ENCODE data around the gene DMRTA2. TPM values are rescaled to one million over a fixed set of nuclear protein-coding genes. Genes with fewer than 3 reads are reported as not detected.
A peak's percentile ranks its signal among the peaks of the same experiment; 100 is the strongest.

Gene DMRTA2
- total RNA-seq, 1 donor, result 0.18 TPM

DNA sequence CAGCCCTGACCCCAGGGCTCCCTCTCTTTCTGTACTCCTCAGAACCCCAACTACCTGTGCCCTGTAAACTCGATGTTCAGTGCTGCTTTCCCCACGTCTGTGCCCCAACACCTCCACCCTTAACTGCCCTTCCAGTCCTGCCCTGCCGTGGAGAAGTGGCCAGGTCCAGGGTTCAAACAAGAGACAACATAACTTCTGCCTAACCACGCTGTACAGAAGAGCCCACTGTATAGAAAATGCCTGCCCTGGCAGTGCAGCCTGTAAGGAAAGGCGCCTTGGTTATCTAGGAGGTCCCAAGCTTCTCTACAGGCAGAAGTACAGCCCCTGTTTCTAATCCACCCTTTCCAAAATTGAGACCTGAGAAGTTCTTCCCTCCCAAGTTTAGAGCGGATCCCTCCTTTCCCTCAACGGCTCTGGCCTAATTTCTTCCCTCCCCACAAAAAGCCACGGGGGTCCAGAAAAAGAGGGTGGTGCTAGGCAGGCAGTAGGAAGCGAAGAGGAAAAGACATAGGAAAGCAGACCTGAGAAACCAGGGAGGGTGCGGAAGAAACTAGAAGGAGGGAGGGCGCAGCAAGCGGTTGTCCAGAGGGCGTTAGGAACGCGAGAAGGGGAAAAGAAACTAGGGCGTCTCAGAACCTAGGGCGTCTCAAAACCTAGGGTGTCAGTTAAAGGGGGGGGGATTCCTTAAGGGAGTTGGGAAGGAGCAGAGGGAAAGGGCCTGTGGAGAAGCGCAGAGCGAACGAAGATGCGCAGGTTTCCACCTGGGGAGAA, 3.2 kb downstream of the DMRTA2 start:
- DNase-seq (ENCODE audit: low read depth), result no peak
- TF ChIP-seq, protein P1, sequence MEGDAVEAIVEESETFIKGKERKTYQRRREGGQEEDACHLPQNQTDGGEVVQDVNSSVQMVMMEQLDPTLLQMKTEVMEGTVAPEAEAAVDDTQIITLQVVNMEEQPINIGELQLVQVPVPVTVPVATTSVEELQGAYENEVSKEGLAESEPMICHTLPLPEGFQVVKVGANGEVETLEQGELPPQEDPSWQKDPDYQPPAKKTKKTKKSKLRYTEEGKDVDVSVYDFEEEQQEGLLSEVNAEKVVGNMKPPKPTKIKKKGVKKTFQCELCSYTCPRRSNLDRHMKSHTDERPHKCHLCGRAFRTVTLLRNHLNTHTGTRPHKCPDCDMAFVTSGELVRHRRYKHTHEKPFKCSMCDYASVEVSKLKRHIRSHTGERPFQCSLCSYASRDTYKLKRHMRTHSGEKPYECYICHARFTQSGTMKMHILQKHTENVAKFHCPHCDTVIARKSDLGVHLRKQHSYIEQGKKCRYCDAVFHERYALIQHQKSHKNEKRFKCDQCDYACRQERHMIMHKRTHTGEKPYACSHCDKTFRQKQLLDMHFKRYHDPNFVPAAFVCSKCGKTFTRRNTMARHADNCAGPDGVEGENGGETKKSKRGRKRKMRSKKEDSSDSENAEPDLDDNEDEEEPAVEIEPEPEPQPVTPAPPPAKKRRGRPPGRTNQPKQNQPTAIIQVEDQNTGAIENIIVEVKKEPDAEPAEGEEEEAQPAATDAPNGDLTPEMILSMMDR (IDR thresholded peaks at IDR 0.05; ENCODE audit: insufficient read depth, low read length), result no peak

DNA sequence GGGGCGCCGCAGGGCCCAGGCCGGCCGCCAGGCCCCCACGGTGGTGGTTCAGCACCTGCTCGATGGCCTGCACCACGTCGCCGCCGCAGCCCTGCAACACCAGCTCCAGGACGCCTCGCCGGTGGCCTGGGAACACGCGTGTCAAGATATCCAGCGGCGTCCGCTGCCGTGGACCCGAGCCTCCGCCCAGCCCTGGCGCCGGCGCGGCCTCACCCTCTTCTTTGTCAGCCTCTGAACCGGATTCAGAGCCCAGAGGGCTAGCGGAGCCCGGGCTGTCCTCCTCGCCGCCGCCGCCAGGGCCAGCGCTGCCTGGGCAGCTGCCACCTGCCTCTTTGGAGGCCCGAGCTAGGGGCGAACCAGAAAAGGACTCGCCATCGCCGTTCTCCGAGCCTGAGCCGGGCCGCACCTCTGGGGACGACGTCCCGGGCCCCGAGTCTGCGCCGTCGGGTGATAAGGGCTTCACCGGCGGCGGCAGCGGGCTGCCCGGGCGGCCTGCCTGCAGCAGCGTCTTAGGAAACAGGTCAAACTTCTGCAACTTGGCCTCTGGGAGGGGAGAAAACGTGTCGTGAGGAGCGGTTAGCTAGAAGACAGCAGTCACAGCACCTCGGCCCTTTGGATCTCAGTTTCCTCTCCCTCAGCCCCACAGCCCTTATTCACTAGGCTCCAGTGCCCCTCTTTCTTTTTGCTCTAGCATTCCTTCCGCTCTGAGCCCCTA, 3.9 kb downstream of the DMRTA2 start:
- TF ChIP-seq, protein P1 (IDR thresholded peaks at IDR 0.05; ENCODE audit: insufficient read depth, low read length), result peak; percentile 31
- H3K4me3 ChIP-seq (ENCODE audit: low read depth, low read length), result no peak overlapping the region
- no peak for DNase-seq (ENCODE audit: low read depth)

More for the DNA sequence above, 3.2 kb downstream of the DMRTA2 start:
- no peak overlapping the region for H3K4me3 ChIP-seq (ENCODE audit: low read depth, low read length)

GRCh38 chr1:50418600-50419109, 4.6 kb downstream of the DMRTA2 start:
- no peak overlapping the region for H3K4me3 ChIP-seq (ENCODE audit: low read depth, low read length)
- no peak for DNase-seq (ENCODE audit: low read depth)
- TF ChIP-seq, protein P1 (IDR thresholded peaks at IDR 0.05; ENCODE audit: insufficient read depth, low read length), result no peak

DNA sequence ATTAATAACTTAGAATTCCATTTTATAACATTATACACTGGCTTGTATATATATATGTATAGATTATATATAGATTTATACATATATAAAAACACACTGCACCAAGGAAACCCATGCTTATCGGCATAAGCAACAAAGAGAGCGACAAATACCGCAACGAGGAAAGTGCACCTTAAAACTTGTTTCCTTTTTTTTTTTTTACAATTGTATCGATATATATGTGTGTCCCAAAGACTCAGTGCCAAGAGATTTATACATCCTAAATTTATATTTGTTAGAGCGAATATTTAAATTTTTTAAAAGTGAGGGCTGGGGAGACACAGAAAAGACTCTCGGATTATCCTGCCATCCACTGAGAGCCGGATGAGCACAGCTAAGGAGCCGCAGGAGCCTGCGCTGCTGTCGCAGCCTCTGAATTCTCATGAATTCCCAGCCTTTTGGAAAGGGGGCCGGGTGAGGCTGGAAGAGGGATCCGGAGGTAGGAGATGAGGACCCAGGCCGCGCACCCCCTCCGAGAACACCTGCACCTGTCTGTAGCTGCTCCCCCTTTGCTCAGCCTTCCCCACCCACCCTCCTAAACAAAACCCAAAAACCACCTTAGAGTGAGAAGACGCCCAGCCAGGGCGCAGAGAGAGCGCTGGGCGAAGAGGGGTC, 5.2 kb downstream of the DMRTA2 start:
- DNase-seq (ENCODE audit: low read depth), result no peak
- no peak overlapping the region for H3K4me3 ChIP-seq (ENCODE audit: low read depth, low read length)
- TF ChIP-seq, protein P1 (IDR thresholded peaks at IDR 0.05; ENCODE audit: insufficient read depth, low read length), result no peak

DNA sequence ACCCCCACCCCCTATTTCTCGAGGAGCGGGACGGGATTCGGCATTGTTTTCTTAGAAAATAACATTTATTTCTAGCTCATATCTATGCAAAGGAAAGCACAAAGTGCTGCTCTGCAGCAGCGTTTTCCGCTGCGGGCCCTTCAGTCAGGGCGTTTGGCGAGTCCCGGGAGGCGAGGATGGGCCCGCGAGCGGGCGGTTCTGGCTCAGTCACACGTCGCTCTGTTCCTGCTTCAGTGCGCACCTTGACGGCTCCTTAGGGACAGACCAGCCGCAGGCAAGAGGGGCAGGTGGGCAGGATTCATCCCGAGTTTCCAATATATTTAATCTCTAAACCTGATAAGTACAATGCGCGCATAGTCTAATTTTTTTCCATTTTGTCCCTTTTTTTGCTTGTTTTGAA, 5.7 kb downstream of the DMRTA2 start:
- no peak for DNase-seq (ENCODE audit: low read depth)
- H3K4me3 ChIP-seq (ENCODE audit: low read depth, low read length), result no peak overlapping the region
- TF ChIP-seq, protein P1 (IDR thresholded peaks at IDR 0.05; ENCODE audit: insufficient read depth, low read length), result no peak

GRCh38 chr1:50416553-50417453, 6.4 kb downstream of the DMRTA2 start:
- TF ChIP-seq, protein P1 (IDR thresholded peaks at IDR 0.05; ENCODE audit: insufficient read depth, low read length), result no peak
- H3K4me3 ChIP-seq (ENCODE audit: low read depth, low read length), result no peak overlapping the region
- no peak for DNase-seq (ENCODE audit: low read depth)
